Fibroblast of lung (primary cell): Measurements from ENCODE around the gene ZW10.

ENCODE experiments used
- EZH2 ChIP-seq: IDR thresholded peaks from 2 replicates; pipeline ENCODE4 v1.5.1; 2012; ENCODE audit warnings: low read length, control low read depth, mild to moderate bottlenecking; ENCODE audit errors: missing control alignments
- TF ChIP-seq, protein P1 (sequence below), 2 donors: IDR thresholded peaks in 1 of 2; conservative IDR thresholded peaks in 1 of 2; 1 replicate in 1 of 2; 2 replicates in 1 of 2; pipeline ENCODE4 v1.5.1; 2011 to 2012; ENCODE audit warnings: low read length in 2 of 2, control low read depth in 1 of 2, inconsistent platforms in 1 of 2, low read depth in 1 of 2, mild to moderate bottlenecking in 1 of 2

GRCh38 chr11:113725407-113725806, 48.1 kb downstream of the ZW10 start:
- TF ChIP-seq, protein P1, sequence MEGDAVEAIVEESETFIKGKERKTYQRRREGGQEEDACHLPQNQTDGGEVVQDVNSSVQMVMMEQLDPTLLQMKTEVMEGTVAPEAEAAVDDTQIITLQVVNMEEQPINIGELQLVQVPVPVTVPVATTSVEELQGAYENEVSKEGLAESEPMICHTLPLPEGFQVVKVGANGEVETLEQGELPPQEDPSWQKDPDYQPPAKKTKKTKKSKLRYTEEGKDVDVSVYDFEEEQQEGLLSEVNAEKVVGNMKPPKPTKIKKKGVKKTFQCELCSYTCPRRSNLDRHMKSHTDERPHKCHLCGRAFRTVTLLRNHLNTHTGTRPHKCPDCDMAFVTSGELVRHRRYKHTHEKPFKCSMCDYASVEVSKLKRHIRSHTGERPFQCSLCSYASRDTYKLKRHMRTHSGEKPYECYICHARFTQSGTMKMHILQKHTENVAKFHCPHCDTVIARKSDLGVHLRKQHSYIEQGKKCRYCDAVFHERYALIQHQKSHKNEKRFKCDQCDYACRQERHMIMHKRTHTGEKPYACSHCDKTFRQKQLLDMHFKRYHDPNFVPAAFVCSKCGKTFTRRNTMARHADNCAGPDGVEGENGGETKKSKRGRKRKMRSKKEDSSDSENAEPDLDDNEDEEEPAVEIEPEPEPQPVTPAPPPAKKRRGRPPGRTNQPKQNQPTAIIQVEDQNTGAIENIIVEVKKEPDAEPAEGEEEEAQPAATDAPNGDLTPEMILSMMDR (conservative IDR thresholded peaks at IDR 0.05 in 1 of 2, IDR thresholded peaks at IDR 0.05 in 1 of 2; ENCODE audit: low read depth in 1 of 2, low read length in 2 of 2): no peak
- TF ChIP-seq EZH2: no peak
